Measurements from ENCODE around the gene VARS2.

DNA sequence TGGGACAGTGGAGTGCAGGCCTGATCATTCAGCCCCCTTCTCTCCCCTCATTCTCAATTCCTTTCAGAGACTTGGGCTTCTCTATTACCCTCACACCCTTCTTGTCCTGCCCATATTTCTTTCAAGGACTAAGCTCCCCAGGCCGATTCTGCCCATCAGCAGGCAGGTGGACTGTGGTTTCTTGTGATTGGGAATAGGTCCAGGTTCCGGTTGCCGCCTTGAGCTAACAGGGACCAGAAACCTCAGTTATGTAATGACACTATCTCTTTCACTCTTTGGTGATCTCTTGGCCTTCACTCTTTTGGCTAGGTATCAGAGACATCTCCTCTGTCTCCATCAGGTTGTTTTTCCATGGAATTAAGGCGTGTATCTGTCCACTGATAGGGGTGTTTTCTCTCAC is 33.2 kb downstream of the VARS2 start:
- TF ChIP-seq, protein P1, sequence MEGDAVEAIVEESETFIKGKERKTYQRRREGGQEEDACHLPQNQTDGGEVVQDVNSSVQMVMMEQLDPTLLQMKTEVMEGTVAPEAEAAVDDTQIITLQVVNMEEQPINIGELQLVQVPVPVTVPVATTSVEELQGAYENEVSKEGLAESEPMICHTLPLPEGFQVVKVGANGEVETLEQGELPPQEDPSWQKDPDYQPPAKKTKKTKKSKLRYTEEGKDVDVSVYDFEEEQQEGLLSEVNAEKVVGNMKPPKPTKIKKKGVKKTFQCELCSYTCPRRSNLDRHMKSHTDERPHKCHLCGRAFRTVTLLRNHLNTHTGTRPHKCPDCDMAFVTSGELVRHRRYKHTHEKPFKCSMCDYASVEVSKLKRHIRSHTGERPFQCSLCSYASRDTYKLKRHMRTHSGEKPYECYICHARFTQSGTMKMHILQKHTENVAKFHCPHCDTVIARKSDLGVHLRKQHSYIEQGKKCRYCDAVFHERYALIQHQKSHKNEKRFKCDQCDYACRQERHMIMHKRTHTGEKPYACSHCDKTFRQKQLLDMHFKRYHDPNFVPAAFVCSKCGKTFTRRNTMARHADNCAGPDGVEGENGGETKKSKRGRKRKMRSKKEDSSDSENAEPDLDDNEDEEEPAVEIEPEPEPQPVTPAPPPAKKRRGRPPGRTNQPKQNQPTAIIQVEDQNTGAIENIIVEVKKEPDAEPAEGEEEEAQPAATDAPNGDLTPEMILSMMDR (conservative IDR thresholded peaks at IDR 0.05): no peak
- TF ChIP-seq ZFX (IDR thresholded peaks at IDR 0.05): no peak

Measured in C4-2B (cell line).